ENCODE results near the gene SRGAP3.

The SRGAP3 gene

GRCh38 chr3:9105421-9105820 lies 144.0 kb downstream of the SRGAP3 start:
- H3K4me1 ChIP-seq (ENCODE audit: control insufficient read depth, insufficient read depth, low read length, poor library complexity, severe bottlenecking) = peaks cover 12% of the 10 kb centered on the region
- peak overlapping the region; percentile 62 for H3K27ac ChIP-seq (ENCODE audit: low read depth, low read length, severe bottlenecking)
- H3K4me3 ChIP-seq (ENCODE audit: extremely low read depth, insufficient read depth, low read length, poor library complexity, severe bottlenecking) = no peak overlapping the region
- no peaks in the 10 kb centered on the region for H3K9me3 ChIP-seq (ENCODE audit: control insufficient read depth, low read length)
- H3K36me3 ChIP-seq (ENCODE audit: control insufficient read depth, insufficient read depth, low read length) = no peaks in the 10 kb centered on the region
- WGBS, 2 experiments (ENCODE audit: insufficient coverage in 2 of 2) = 11 to 83% methylated on average over 1 of the region's 1 CpG

GRCh38 chr3:9104121-9104520 lies 145.3 kb downstream of the SRGAP3 start:
- Histone ChIP-seq H3K9me3 (ENCODE audit: control insufficient read depth, low read length) (no peaks in the 10 kb centered on the region), H3K4me1 (ENCODE audit: control insufficient read depth, insufficient read depth, low read length, poor library complexity, severe bottlenecking) (peaks cover 12% of the 10 kb centered on the region), H3K36me3 (ENCODE audit: control insufficient read depth, insufficient read depth, low read length) (no peaks in the 10 kb centered on the region), H3K27ac (ENCODE audit: low read depth, low read length, severe bottlenecking) (no peak overlapping the region), H3K4me3 (ENCODE audit: extremely low read depth, insufficient read depth, low read length, poor library complexity, severe bottlenecking) (no peak overlapping the region)
- 100% methylated on average over 2 of the region's 4 CpGs; no CpG with 5 or more reads in 1 of the 2 experiments for WGBS, 2 experiments (ENCODE audit: insufficient coverage in 2 of 2)

- Histone ChIP-seq H3K4me1 (ENCODE audit: control insufficient read depth, insufficient read depth, low read length, poor library complexity, severe bottlenecking) (peaks cover 12% of the 10 kb centered on the region), H3K4me3 (ENCODE audit: extremely low read depth, insufficient read depth, low read length, poor library complexity, severe bottlenecking) (no peak overlapping the region), H3K36me3 (ENCODE audit: control insufficient read depth, insufficient read depth, low read length) (no peaks in the 10 kb centered on the region), H3K27ac (ENCODE audit: low read depth, low read length, severe bottlenecking) (peak overlapping the region; percentile 95), H3K9me3 (ENCODE audit: control insufficient read depth, low read length) (no peaks in the 10 kb centered on the region)
- WGBS, 2 experiments (ENCODE audit: insufficient coverage in 2 of 2) = 38 to 50% methylated on average over 10 to 11 of the region's 12 CpGs
Measured at GRCh38 chr3:9102240-9102981, 147.0 kb downstream of the SRGAP3 start.

GRCh38 chr3:9101286-9101685 lies 148.2 kb downstream of the SRGAP3 start:
- Histone ChIP-seq H3K4me1 (ENCODE audit: control insufficient read depth, insufficient read depth, low read length, poor library complexity, severe bottlenecking) (peaks cover 12% of the 10 kb centered on the region), H3K36me3 (ENCODE audit: control insufficient read depth, insufficient read depth, low read length) (no peaks in the 10 kb centered on the region), H3K4me3 (ENCODE audit: extremely low read depth, insufficient read depth, low read length, poor library complexity, severe bottlenecking) (no peak overlapping the region), H3K9me3 (ENCODE audit: control insufficient read depth, low read length) (no peaks in the 10 kb centered on the region), H3K27ac (ENCODE audit: low read depth, low read length, severe bottlenecking) (no peak overlapping the region)
- 83 to 84% methylated on average over 10 to 12 of the region's 12 CpGs for WGBS, 2 experiments (ENCODE audit: insufficient coverage in 2 of 2)

GRCh38 chr3:9100513-9100894 lies 148.9 kb downstream of the SRGAP3 start:
- Histone ChIP-seq H3K36me3 (ENCODE audit: control insufficient read depth, insufficient read depth, low read length) (no peaks in the 10 kb centered on the region), H3K27ac (ENCODE audit: low read depth, low read length, severe bottlenecking) (no peak overlapping the region), H3K9me3 (ENCODE audit: control insufficient read depth, low read length) (no peaks in the 10 kb centered on the region), H3K4me1 (ENCODE audit: control insufficient read depth, insufficient read depth, low read length, poor library complexity, severe bottlenecking) (peaks cover 9% of the 10 kb centered on the region), H3K4me3 (ENCODE audit: extremely low read depth, insufficient read depth, low read length, poor library complexity, severe bottlenecking) (no peak overlapping the region)
- WGBS, 2 experiments (ENCODE audit: insufficient coverage in 2 of 2) = 85 to 95% methylated on average over 4 of the region's 5 CpGs

GRCh38 chr3:9099702-9100512 lies 149.5 kb downstream of the SRGAP3 start:
- WGBS, 2 experiments (ENCODE audit: insufficient coverage in 2 of 2) = 91 to 94% methylated on average over 11 to 12 of the region's 12 CpGs
- peaks cover 8% of the 10 kb centered on the region for H3K4me1 ChIP-seq (ENCODE audit: control insufficient read depth, insufficient read depth, low read length, poor library complexity, severe bottlenecking)

GRCh38 chr3:9098716-9099675 lies 150.4 kb downstream of the SRGAP3 start:
- 86 to 92% methylated on average over 12 to 14 of the region's 17 CpGs for WGBS, 2 experiments (ENCODE audit: insufficient coverage in 2 of 2)
- Histone ChIP-seq H3K4me1 (ENCODE audit: control insufficient read depth, insufficient read depth, low read length, poor library complexity, severe bottlenecking) (peaks cover 8% of the 10 kb centered on the region), H3K27ac (ENCODE audit: low read depth, low read length, severe bottlenecking) (peak overlapping the region; percentile 25), H3K36me3 (ENCODE audit: control insufficient read depth, insufficient read depth, low read length) (no peaks in the 10 kb centered on the region), H3K9me3 (ENCODE audit: control insufficient read depth, low read length) (no peaks in the 10 kb centered on the region), H3K4me3 (ENCODE audit: extremely low read depth, insufficient read depth, low read length, poor library complexity, severe bottlenecking) (no peak overlapping the region)

More at GRCh38 chr3:9099702-9100512, 149.5 kb downstream of the SRGAP3 start:
- Histone ChIP-seq H3K27ac (ENCODE audit: low read depth, low read length, severe bottlenecking) (no peak overlapping the region), H3K36me3 (ENCODE audit: control insufficient read depth, insufficient read depth, low read length) (no peaks in the 10 kb centered on the region), H3K4me3 (ENCODE audit: extremely low read depth, insufficient read depth, low read length, poor library complexity, severe bottlenecking) (no peak overlapping the region), H3K9me3 (ENCODE audit: control insufficient read depth, low read length) (no peaks in the 10 kb centered on the region)

GRCh38 chr3:9097495-9097894 lies 152.0 kb downstream of the SRGAP3 start:
- Histone ChIP-seq H3K36me3 (ENCODE audit: control insufficient read depth, insufficient read depth, low read length) (no peaks in the 10 kb centered on the region), H3K4me1 (ENCODE audit: control insufficient read depth, insufficient read depth, low read length, poor library complexity, severe bottlenecking) (peaks cover 8% of the 10 kb centered on the region), H3K4me3 (ENCODE audit: extremely low read depth, insufficient read depth, low read length, poor library complexity, severe bottlenecking) (no peak overlapping the region), H3K9me3 (ENCODE audit: control insufficient read depth, low read length) (no peaks in the 10 kb centered on the region), H3K27ac (ENCODE audit: low read depth, low read length, severe bottlenecking) (no peak overlapping the region)
- WGBS, 2 experiments (ENCODE audit: insufficient coverage in 2 of 2) = 94 to 97% methylated on average over 6 to 7 of the region's 7 CpGs

GRCh38 chr3:9091486-9092235 lies 157.8 kb downstream of the SRGAP3 start:
- WGBS, 2 experiments (ENCODE audit: insufficient coverage in 2 of 2) = 88 to 89% methylated on average over 12 to 13 of the region's 15 CpGs
- no peaks in the 10 kb centered on the region for H3K4me1 ChIP-seq (ENCODE audit: control insufficient read depth, insufficient read depth, low read length, poor library complexity, severe bottlenecking)
- H3K36me3 ChIP-seq (ENCODE audit: control insufficient read depth, insufficient read depth, low read length) = no peaks in the 10 kb centered on the region
- no peak overlapping the region for H3K4me3 ChIP-seq (ENCODE audit: extremely low read depth, insufficient read depth, low read length, poor library complexity, severe bottlenecking)
- H3K27ac ChIP-seq (ENCODE audit: low read depth, low read length, severe bottlenecking) = no peak overlapping the region
- no peaks in the 10 kb centered on the region for H3K9me3 ChIP-seq (ENCODE audit: control insufficient read depth, low read length)

All from mesodermal cell (in vitro differentiated cells).